A549 (cell line): ENCODE data around the gene SLC13A4. TPM values are rescaled to one million over a fixed set of nuclear protein-coding genes. Genes with fewer than 3 reads are reported as not detected.

Source experiments
- ATAC-seq, 2 experiments: fragments of 200-7000 bp in 1 of 2; fragments of >200 bp in 1 of 2; cut with Nextera tagmentation in 1 of 2; cut with Tn5 transposase in 1 of 2; 3 replicates each; pipeline versions ENCODE4 v1.8.0 to v1.9.1; 2018 to 2020; ENCODE audit warnings: mild to moderate bottlenecking in 1 of 2, moderate library complexity in 1 of 2
- CTCF ChIA-PET: fragments of 300-600 bp; sonication (Branson Sonifier 250); formaldehyde crosslinking; extraction: SDS; loops from one replicate; lab custom pipeline; 2021; ENCODE audit warnings: antibody characterized with exemption, inconsistent platforms; lab: Yijun Ruan, JAX
- POLR2A ChIA-PET: fragments of 350-600 bp; formaldehyde crosslinking; extraction: SDS; loops from one replicate; lab custom pipeline; 2021; ENCODE audit warnings: antibody characterized with exemption, inconsistent platforms; lab: Yijun Ruan, JAX
- DNase-seq, 2 experiments: peaks; one replicate each; pipeline versions ENCODE4 v3.0.0 to v3.0.0-alpha.2; 2011 to 2016; ENCODE audit warnings: low read depth in 1 of 2, low spot score in 1 of 2
- FAIRE-seq: peaks from 2 replicates; lab custom pipeline; 2011; peaks lifted over from hg19 to GRCh38; lab: Jason Lieb, UNC
- H3K27ac ChIP-seq, 2 experiments: fragments of >200 bp; sonication (Bioruptor Twin); formaldehyde crosslinking; 3 replicates each; pipeline ENCODE4 v1.5.1; 2016 to 2017
- H3K4me1 ChIP-seq: fragments of >200 bp; sonication (Bioruptor Twin); formaldehyde crosslinking; 3 replicates; pipeline ENCODE4 v1.6.1; 2016
- H3K4me2 ChIP-seq: fragments of >200 bp; sonication (Bioruptor Twin); formaldehyde crosslinking; 3 replicates; pipeline ENCODE4 v1.6.1; 2016
- H3K4me3 ChIP-seq: fragments of >200 bp; sonication (Bioruptor Twin); formaldehyde crosslinking; 3 replicates; pipeline ENCODE4 v1.5.1; 2016
- H3K9me3 ChIP-seq: fragments of >200 bp; sonication (Bioruptor Twin); formaldehyde crosslinking; 3 replicates; pipeline ENCODE4 v1.6.1; 2016
- BHLHE40 ChIP-seq: IDR thresholded peaks from 2 replicates; pipeline ENCODE4 v1.6.1; 2012; ENCODE audit warnings: low read depth, low read length, inconsistent platforms
- CHD4 ChIP-seq: fragments of 200-600 bp; sonication (generic); IDR thresholded peaks from 2 replicates; pipeline ENCODE4 v1.6.1; 2016; ENCODE audit warnings: antibody characterized with exemption, mild to moderate bottlenecking, borderline replicate concordance
- EHMT2 ChIP-seq: fragments of 200-600 bp; sonication (generic); IDR thresholded peaks from 2 replicates; pipeline ENCODE4 v1.6.1; 2016; ENCODE audit warnings: antibody characterized with exemption, low read depth, mild to moderate bottlenecking, moderate library complexity
- MAFK ChIP-seq: fragments of 450-650 bp; IDR thresholded peaks from 2 replicates; pipeline ENCODE4 v1.6.1; 2014; ENCODE audit not compliant: partially characterized antibody
- MAZ ChIP-seq: fragments of 150-350 bp; IDR thresholded peaks from 2 replicates; pipeline ENCODE4 v1.6.1; 2014; ENCODE audit warnings: antibody characterized with exemption, low read depth, low read length, borderline replicate concordance
- WGBS: methylation state at CpG from one replicate; pipeline ENCODE4 v1.1.6; 2017; ENCODE audit errors: missing lambda C conversion rate; 5-methylcytosine and 5-hydroxymethylcytosine counted together
- polyA plus RNA-seq, 4 experiments: library from polyadenylated mRNA; depleted of rRNA in 3 of 4; stranded (reverse); fragments of >200 nt; fragmentation: RNase III in 1 of 4; extraction: RNeasy Plus Mini Kit Qiagen cat#74134 plus additional on column Dnase treatment in 1 of 4; gene quantifications; 2 replicates in 3 of 4; 3 replicates in 1 of 4; pipeline ENCODE4 v1.2.3, GENCODE V29; 2011 to 2017
- small RNA-seq, 6 experiments: library from RNA; depleted of rRNA; stranded (forward); fragments of <200 nt; gene quantifications; one replicate each; pipeline ENCODE3, GENCODE V24; 2012

The SLC13A4 gene
- polyA plus RNA-seq, 2 of the 4 experiments (the other 2 are of a cell fraction): not detected

GRCh38 chr7:135634191-135634878, 93.7 kb downstream of the SLC13A4 start:
- CTCF ChIA-PET: interaction anchor here (1.0 to 14.1 kb wide), 2 partner anchors 10 to 360 kb away, joined by 3 to 113 read pairs; no protein-coding TSS in a partner anchor
- POLR2A ChIA-PET: interaction anchor here (0.5 kb wide), 1 partner anchor 8 kb away, joined by 3 read pairs; no protein-coding TSS in a partner anchor
- Histone ChIP-seq H3K27ac (no peak overlapping the region), H3K9me3 (no peaks in the 10 kb centered on the region), H3K4me1 (no peaks in the 10 kb centered on the region), H3K4me2 (no peak overlapping the region), H3K4me3 (no peak overlapping the region)
- FAIRE-seq (no peak), DNase-seq (no peak), ATAC-seq (no peak)
- WGBS: 98% methylated on average over 7 of the region's 7 CpGs
- TF ChIP-seq EHMT2 (no peak), BHLHE40 (no peak), MAFK (no peak), MAZ (no peak), CHD4 (no peak)

Small RNAs within 50 kb of the gene (small RNA-seq; reads per million reads assigned to genes)
- 0 to 0.33 (median 0) reads per million in 6 experiments for gene RNU6-1154P

Other genes starting within 250 kb of the SLC13A4 start
- 15.8 and 16.4 TPM in 2 replicates for gene CNOT4, start 218.1 kb downstream of the SLC13A4 start, polyA plus RNA-seq (2011; rRNA removed)
- 9.9 to 10.5 TPM (median 10.0 TPM) in 3 replicates for gene CNOT4, start 218.1 kb downstream of the SLC13A4 start, polyA plus RNA-seq (2017; fragmentation: RNase III; extraction: RNeasy Plus Mini Kit Qiagen cat#74134 plus additional on column Dnase treatment)
- gene NUP205, start 170.3 kb downstream of the SLC13A4 start, polyA plus RNA-seq (2011; rRNA removed): 119 and 121 TPM in 2 replicates
- 52.1 to 55.0 TPM (median 54.8 TPM) in 3 replicates for gene NUP205, start 170.3 kb downstream of the SLC13A4 start, polyA plus RNA-seq (2017; fragmentation: RNase III; extraction: RNeasy Plus Mini Kit Qiagen cat#74134 plus additional on column Dnase treatment)
- 30.1 and 35.5 TPM in 2 replicates for gene STMP1, start 65.7 kb downstream of the SLC13A4 start, polyA plus RNA-seq (2011; rRNA removed)
- 25.2 to 33.0 TPM (median 32.1 TPM) in 3 replicates for gene STMP1, start 65.7 kb downstream of the SLC13A4 start, polyA plus RNA-seq (2017; fragmentation: RNase III; extraction: RNeasy Plus Mini Kit Qiagen cat#74134 plus additional on column Dnase treatment)
- not detected in 2 replicates for gene FAM180A, start 20.6 kb upstream of the SLC13A4 start, polyA plus RNA-seq (2011; rRNA removed)
- not detected in 3 replicates for gene FAM180A, start 20.6 kb upstream of the SLC13A4 start, polyA plus RNA-seq (2017; fragmentation: RNase III; extraction: RNeasy Plus Mini Kit Qiagen cat#74134 plus additional on column Dnase treatment)
- gene MTPN, start 249.2 kb upstream of the SLC13A4 start, polyA plus RNA-seq (2011; rRNA removed): 160 and 206 TPM in 2 replicates
- 138 to 147 TPM (median 144 TPM) in 3 replicates for gene MTPN, start 249.2 kb upstream of the SLC13A4 start, polyA plus RNA-seq (2017; fragmentation: RNase III; extraction: RNeasy Plus Mini Kit Qiagen cat#74134 plus additional on column Dnase treatment)